Measurements from ENCODE around the gene CYP8B1.

Gene CYP8B1

DNA sequence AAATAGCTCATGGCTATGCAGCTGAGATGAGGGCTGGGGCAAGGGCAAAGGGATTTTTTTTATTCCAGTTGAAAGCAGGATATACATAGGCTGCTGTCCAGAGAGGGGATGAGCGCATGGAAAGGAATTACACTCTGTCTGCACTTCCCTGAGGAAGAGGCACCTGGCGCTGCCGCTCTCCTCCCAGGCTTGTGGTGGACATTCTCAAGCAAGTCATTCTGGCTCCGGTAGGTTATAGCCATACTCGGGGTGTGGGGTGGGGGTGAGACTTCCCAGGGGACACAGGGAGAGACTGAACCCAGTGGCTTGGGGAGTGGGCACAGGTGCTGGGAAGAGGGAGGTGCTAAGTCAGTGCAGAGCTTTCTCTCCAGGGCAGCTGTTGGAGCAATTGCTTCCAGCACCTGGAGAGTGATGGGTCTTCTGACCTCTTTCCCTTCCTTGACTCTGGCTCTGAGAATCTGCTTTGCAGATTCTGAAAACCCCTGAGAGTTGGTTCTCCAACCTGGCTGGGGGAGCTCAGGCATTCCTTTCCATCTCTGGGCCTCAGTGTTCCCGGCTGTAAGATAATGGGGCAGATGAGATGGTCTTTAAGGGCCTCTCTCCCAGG lies 24.3 kb downstream of the CYP8B1 start:
- DNase-seq = no peak

DNA sequence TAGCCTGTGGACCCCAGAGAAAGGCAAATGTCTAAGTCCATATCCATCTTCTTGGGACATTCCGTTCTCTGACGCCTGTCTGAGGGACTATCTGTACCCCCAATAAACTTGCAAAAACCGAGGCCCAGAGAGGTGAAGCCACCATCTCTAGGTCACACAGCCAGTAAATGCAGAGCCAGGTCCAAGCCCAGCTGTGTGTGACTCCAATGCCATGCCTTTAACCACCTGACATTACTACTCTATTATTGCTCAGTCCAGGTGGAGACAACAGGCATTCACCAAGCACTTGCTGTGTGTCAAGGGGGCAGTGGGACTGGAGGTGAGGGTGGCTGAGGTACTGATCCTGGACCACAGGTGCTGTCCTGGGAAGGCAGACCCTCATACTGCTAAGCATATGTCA lies 25.4 kb downstream of the CYP8B1 start:
- no peak for DNase-seq

DNA sequence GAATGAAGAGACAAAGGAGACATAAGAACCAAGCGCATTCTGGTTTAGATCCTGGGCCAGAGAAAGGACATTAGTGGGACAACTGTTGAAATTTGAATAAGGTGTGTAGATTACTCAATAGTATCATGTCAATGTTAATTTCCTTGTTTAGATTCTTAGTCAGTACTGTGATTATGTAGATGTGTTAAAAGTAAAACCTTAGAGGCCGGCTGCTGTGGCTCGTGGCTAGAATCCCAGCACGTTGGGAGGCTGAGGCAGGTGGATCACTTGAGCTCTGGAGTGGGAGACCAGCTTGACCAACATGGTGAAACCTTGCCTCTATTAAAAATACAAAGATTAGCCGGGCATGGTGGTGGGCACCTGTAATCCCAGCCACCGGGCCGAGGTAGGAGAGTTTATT lies 26.7 kb downstream of the CYP8B1 start:
- no peak for DNase-seq

DNA sequence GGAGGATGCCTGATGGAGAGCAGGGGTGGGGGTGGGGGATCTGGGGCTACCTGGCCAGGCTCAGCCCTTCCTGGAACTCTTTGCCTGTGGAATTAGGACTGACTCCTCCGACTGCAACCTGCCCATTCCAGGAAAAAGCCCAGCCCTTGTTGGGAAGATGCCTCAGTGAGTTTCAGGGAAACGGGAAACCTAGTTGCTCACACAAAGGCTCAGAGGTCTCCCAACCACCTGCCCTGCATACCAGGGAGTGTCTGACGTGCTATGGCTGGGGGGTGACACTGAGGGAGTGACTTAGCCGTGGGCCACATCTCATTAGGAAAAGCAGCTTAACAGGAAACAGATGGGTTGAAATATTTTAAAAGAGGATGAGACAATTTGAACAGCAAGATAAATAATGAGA lies 27.9 kb downstream of the CYP8B1 start:
- DNase-seq = no peak

DNA sequence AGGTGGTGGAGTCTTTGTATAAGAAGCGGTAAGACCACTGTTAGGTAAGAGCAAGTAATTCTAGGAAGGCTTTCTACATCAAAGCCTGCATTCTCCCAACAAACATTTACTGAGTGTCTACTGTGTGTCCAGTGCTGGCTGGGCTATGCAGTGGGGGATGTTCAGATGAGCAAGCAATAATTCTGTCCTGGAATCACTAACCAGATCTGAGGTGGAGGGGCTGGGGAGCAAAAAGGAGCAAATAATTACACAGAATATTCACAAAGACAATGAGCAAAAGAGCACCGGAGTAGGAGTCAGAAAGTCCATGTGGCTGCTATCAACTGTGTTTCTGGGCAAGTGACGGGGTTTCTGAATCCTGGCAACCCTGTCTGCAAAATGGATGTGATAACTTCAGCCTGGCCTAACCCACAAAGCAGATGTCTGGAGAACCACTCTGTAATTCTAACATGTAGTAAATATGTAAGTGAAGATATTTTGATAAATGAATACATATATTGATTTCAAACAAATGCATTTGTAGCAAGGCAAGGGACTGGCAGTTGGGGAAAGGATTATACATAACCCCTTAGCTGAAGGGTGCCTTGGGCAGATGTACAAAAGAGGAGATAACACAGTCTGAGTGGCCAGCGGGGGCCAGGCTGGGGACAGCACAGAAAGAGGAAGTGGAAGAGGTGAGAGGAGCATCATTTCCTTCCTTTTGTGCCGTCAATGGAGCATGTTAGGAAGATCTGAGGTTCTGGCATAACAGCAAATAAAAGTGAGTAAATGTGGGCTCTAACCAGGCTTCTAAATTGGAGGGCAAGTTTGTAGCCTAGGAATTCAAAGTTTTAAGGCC lies 28.8 kb downstream of the CYP8B1 start:
- DNase-seq = no peak

DNA sequence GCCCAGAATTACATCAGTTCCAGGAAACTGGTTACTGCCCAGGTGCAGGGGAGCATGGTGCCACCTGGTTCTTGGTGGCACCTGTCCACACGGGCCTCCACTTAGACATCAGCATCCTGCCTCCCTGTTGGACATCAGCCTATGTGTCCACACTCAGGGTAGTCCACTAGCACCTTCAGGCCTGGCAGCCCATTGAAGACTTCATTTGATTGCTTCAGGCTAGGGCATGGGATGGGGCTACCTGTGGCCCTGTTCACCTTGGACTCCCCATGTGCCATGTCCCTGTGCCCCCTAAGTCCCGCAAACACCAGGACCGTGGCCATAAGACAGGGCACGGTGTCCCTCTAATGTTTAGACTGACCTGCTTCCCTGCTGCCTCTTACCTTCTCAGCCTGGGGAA lies 30.9 kb downstream of the CYP8B1 start:
- no peak for DNase-seq

DNA sequence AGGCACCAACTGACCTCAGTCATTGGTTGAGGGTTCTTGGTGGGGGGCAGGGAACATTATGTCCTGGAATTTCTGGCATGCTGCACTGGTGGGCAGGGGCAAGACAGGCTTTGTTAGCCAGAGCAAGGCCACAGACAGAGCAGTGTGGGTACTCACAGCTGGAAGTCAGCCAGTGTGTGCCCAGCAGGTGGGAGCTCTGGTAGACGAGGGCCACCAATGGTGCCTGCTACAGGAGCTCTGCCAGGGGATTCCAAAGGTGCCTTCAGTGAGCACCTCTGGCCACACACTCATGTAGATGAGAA lies 31.3 kb downstream of the CYP8B1 start:
- DNase-seq = no peak

DNA sequence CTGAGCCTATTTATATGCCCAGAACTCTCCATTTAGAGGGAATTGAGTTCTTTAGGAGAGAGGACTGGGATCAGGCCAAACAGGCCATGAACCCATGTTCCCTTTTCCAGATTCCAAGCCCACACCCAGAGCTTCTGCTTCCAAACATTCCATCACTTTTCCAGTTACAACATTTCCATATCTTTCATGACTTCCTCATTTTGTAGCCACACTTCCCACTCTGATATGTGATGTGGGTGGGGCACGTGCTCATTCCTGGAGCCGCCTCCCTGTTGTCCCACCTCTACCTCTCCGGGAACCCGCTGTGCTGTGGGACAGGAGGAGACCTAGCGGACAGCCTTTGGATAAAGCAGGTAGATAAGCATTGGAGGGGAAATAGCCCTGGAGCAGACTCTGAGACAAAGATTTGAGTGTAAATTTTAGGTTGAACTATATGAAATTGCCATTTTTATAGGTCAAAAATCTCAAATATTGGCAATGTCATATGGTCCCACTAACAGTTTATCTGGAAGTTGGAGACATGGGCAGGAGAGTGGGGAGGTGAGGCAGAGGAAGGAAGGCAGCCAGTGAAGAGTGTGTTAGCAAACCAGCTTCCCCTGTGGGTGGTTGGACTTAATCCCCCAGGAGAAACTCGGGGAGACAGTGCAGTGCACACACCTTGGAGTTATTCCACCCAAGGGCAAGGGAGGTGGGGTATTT lies 31.8 kb downstream of the CYP8B1 start:
- no peak for DNase-seq

DNA sequence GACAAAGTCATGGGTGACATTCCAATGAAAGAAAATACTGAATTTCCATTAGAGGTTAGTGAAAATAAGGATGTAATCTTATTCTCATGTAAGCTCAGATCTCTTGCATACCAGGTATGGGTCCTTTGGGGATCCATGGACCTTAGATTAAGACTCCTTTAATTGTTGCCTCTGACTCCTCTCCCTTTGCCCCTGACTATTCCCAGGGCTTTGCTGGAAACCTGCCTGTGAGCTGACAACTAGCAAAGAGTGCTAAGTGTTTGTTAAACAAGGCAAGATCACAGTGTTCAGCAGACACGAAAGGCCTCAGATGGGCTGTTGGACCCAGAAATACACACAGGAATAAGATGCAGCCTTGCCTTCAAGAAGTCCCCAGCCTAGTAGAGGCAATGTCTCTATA lies 34.3 kb downstream of the CYP8B1 start:
- no peak for DNase-seq

DNA sequence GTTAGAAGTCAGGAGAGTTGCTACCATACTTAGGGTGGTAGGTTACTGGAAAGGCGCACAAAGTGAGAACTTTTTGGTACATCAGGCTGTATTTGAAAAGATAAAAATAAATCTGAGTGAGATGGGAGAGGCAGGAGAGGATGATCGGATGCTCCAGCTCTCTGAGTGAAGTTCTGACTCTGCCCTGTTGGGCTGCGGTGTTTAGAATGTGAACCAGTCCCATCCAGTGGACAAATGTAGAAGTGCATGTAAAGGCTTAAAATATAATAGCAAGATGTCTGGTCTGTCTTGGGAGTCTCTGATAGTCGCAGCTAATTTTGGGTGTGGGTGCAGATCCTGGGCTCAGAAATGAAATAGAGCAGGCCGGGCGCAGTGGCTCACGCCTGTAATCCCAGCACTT lies 36.1 kb downstream of the CYP8B1 start:
- peak; percentile 23 for DNase-seq

DNA sequence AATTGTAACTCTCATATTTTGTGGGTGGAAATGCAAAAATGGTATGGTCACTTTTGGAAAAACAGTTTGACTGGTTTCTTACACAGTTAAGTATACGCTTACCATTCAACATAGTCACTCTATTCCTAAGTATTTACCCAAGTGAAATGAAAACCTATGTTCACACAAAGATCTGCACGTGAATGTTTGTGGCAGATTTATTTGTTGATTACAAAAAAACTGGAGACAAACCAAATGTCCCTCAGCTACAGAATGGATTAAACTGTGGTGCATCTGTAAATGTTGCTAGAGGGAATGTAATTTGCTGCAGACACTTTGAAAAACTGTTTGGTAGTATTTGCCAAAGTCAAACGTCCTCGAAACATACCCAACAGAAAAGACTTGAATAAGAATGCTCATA lies 37.1 kb downstream of the CYP8B1 start:
- no peak for DNase-seq

DNA sequence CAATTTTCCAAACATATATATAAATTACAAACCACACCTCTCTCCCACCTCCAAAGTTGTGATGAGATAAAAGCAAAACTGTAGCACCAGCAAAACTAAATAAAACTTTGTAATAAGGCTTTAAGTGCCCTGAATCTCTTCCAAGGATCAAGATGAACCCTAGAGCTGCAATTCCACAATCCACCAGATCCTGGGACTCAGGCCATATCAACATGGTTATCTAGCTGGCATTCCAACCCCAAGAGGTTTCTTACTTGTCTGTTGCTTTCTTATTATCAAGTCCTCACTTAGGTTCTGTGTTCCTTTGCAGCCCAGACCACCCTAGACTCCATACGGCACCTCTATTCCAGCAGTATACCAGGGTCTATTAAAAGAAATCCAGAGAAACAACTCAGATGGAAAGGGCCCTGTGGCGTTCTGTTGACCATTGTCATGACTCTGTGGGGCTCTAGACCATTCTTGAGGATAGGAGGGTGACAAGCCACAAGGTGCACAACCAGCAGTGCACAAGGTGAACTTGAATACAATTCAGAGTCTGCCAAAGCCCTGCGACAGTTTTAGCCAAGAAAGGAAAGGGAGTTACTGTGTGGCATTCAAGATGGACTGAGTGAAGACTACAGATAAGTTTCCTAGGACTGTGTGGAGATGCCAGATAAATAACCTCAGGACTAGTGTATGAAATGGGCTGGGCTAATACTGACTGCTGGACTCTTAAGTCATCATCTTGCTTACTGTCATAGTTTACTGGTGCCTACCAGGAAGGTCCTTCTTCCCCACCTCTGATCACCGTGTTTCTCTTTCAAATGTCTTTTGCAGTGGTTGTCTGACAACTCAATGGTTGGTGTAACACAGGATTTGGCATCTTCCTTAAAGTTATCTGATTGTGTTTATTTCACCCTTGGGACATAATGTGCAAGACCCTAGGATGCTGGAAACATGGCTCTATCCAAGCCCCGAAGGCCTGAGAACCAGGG lies 39.2 kb downstream of the CYP8B1 start:
- DNase-seq = no peak

DNA sequence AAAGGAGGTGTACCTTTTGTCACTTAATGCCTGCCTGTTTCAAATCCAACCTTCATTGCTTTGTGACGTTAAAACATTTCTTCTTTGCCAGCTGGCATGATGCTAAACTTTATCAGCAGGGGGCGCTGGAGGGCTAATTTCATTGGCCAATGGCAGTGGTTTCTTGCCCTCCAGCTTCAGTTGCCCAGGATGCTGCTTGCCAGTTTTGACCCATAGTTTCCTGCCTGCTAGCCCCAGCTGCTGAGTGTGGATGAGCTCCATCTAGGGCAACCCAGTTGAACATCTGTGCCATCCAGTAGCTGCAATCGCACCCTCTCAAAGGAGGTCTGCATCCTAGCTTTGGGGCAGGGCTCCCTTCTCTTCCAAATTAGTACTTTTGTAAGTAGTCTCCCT lies 44.4 kb downstream of the CYP8B1 start:
- DNase-seq = peak; percentile 52

DNA sequence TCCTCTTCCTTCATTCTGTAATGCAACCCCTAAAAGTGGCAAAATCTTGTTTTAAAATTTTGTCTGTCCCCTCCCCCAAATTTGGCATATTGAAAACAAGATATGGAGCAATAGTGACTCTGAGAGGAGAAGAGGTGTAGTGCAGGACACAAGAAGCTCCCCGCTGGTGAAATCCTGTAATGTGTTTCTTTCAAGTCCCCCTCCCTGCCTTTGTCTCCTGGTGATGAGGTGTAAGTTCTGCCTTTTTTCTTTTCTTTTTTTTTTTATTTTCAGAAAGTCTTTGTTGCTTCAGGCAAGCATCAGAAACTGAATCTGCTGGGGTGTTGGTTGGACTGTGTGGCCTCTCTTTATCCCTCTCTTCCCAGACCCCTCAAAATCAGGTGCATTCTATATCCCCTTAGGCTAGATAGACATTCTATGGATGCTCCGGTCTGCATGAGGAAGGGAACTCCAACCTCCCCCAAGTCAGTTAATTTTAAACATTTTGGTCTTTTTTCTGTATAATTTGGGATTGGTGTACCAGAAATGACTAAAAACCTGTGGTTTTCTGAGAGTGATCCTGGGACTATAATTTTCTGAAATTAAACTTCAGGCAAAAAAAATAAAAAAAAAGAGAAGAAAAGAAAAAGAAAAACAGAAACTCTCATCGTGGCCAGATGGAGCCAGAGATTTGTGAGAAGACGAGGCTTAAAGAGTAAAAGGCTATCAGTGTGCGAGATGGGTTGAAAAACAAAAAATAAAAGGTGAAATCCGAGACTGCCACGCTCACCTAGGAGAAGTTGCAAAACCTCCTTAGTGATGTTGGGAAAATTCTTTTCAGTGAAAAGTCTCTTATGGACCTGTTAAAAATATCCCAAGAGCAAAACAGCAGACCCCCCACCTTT lies 45.0 kb downstream of the CYP8B1 start:
- DNase-seq = peak; percentile 36

DNA sequence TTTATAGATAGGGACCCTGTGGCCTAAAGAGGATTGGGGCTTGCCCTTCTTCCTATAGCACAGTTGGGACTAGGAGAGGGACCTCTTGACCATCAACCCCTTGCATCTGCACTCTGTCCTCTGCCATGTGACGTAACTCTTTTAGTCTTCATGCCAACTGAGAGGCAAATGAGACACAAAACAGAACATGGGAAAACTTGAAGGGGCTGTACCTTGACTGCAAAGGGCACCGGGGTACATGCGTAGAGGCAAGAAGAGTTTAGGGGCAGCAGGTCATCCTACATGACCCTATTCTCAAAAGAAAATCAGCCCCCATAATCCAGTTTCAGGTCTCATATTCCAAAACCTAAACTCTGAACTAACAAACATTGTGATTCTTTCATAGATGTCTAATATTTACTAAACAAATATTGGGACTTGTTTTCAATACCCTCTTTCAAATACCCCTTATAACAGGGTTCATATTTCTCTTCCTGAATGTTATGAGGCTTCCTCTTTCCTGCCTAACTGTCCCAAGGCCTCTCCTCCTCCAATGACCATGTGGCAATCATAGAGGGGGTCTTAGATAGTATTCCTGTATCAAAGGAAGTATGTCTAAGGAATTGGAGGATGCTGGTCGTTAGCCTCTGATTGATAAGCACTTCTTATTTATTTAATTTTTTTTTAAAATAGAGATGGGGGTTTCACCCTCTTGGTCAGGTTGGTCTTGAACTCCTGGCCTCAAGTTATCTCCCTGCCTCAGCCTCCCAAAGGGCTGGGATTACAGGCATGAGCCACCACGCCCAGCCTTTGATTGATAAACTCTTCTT lies 45.8 kb downstream of the CYP8B1 start:
- no peak for DNase-seq

DNA sequence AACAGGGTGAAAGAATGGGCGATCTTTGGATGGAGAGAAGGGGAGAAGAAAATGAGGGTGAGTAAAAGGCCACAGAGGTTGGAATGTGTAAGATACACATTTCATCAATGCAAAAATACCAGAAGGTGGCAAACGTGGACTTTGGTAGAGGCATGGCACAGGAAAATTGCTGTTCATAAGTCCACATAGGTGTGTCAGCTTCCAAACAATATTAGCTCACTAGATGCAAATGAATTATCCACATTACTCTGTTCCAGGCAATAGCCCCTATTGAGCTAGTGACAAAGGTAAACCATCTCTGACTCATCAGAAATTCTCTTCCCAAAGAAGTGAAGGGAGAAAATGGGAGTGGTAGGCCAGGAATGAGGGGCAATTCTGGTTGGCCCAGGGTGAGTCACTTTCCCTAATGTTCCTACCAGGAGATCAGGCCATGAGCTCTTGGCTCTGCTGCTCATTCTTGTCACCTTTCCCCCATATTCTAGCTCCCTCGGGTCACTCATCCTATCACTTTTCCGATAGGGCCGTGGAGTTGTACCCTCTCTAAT lies 46.5 kb downstream of the CYP8B1 start:
- DNase-seq = no peak

DNA sequence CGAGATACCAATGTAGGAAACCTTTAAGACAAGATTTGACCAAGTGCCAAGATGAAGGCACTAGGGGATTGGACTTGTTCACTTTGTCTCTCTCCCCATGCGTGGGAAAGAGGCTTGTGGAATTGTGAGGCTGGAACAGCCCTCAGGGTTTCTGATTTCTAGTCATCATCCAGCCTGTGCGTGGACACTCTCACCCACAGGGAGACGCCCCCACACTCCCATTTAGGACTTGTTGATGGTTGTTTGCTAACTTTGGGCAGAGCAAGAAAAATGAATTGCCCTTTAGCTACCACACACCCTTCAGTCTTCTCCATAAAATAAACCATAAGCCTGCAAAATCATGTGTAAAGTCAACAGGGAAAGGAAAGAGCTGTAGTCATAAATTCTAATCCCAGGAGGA lies 48.0 kb downstream of the CYP8B1 start:
- no peak for DNase-seq

DNA sequence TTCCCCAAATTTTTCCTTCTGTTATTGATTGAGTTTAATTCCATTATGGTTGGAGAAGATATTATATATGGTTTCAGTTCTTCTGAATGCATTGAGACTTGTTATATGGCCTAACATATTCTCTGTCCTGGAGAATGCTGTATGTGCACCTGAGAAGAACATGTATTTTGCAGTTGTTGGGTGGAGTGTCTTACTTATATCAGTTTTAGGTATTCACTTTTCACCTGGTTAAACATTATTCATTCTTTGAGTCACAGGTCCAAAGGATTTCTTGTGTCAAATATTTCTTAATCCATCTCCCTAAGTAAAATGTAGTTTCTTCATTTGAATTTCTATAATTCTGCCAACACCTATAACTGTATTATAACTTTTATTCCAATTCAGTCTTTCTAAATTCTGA lies 48.7 kb downstream of the CYP8B1 start:
- no peak for DNase-seq

DNA sequence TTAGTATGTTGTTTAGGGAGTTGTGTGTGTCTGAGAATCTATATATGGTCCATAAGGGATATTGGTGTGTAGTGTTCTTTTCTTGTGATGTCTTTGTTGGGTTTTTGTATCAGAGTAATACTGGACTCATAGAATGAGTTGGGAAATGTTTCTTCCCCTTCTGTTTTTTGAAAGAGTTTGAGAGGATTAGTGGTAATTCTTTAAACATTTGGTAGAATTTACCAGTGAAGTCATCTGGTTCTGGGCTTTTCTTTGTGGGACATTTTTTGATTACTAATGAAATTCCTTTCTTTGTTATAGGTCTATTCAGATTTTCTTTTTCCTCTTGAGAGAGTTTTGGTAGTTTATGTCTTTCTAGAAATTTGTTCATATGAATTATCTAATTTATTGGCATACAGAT lies 49.5 kb downstream of the CYP8B1 start:
- no peak for DNase-seq

DNA sequence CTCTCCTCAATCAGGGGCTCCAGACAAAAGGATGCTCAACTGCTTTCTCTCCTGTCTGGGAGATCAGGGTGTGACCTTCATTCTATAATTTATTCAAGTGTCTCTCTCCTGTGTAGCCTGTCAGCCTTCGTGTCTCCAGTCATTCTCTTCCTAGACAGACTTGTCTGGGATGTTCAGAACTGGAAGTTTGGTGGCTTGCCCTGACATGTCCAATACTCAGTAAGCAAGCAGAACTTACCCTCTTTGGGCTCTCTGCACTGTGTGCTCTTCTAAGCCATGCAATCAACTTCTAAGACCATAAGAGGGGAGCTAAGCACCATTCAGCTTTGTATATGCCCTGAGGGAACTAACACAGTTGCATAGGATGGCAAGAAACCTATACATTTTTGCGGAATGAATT lies 52.3 kb downstream of the CYP8B1 start:
- peak; percentile 82 for DNase-seq

DNA sequence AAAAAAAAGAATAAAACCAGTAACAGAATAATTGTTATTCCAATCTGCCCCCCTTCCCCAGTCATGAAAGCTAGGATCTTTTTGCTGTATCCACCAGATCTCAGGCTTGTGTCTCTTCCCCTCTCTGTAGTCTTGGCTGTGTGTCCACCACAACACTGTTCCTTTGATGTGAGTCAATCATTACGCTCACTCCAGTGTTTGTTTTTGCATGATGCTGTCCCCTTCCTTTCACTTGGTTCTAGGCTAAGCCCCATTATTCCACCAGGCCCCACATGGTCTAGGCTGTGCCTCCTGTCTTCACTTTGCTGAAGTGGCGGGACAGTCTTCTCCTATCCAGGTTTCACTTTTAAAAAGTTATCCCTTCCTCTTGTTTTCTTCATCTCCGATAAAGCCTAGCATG lies 52.9 kb downstream of the CYP8B1 start:
- DNase-seq = peak; percentile 18

Data from NCI-H345 (cell line).